Lung (tissue), 12 donors: ENCODE data around the gene RPL28. TPM values are rescaled to one million over a fixed set of nuclear protein-coding genes. Genes with fewer than 3 reads are reported as not detected.

Experiments used
- ATAC-seq: fragments of 200-7000 bp; cut with Tn5 transposase; one replicate; pipeline ENCODE4 v1.9.1; 2020; ENCODE audit warnings: moderate number of reproducible peaks; ENCODE audit not compliant: insufficient read depth, low FRiP score
- DNase-seq, 3 donors: peaks; one replicate each; pipeline ENCODE4 v3.0.0-alpha.2; 2013 to 2017
- H3K27ac ChIP-seq, 2 donors: one replicate each; pipeline ENCODE4 v1.5.1; 2013; ENCODE audit warnings: mild to moderate bottlenecking in 2 of 2, moderate library complexity in 2 of 2, control low read depth in 1 of 2, inconsistent platforms in 1 of 2, low read depth in 1 of 2, low read length in 1 of 2
- H3K27me3 ChIP-seq, 3 donors: one replicate each; pipeline ENCODE4 v1.5.1; 2013; ENCODE audit warnings: low read length in 2 of 3; ENCODE audit not compliant: control insufficient read depth in 3 of 3, insufficient read depth in 3 of 3
- H3K36me3 ChIP-seq, 4 donors: one replicate each; pipeline ENCODE4 v1.5.1; 2013; ENCODE audit warnings: low read length in 4 of 4, mild to moderate bottlenecking in 1 of 4, moderate library complexity in 1 of 4; ENCODE audit not compliant: control insufficient read depth in 4 of 4, insufficient read depth in 4 of 4
- H3K4me1 ChIP-seq, 5 donors: one replicate each; pipeline ENCODE4 v1.5.1; 2013; ENCODE audit warnings: low read length in 5 of 5, mild to moderate bottlenecking in 2 of 5, moderate library complexity in 1 of 5; ENCODE audit not compliant: control insufficient read depth in 5 of 5, insufficient read depth in 5 of 5
- H3K4me3 ChIP-seq: one replicate; pipeline ENCODE4 v1.5.1; 2013; ENCODE audit warnings: mild to moderate bottlenecking, control low read depth, moderate library complexity
- H3K9ac ChIP-seq, 2 donors: one replicate each; pipeline ENCODE4 v1.5.1; 2013; ENCODE audit warnings: low read length in 2 of 2, control low read depth in 1 of 2; ENCODE audit not compliant: insufficient read depth in 1 of 2
- H3K9me3 ChIP-seq, 4 donors: one replicate each; pipeline ENCODE4 v1.5.1; 2013; ENCODE audit warnings: low read length in 3 of 4, mild to moderate bottlenecking in 1 of 4, moderate library complexity in 1 of 4; ENCODE audit not compliant: control insufficient read depth in 4 of 4, insufficient read depth in 3 of 4
- CTCF ChIP-seq: IDR thresholded peaks from 2 replicates; pipeline ENCODE4 v1.5.1; 2012; ENCODE audit warnings: mild to moderate bottlenecking; ENCODE audit errors: control extremely low read depth, extremely low read depth
- WGBS, 2 donors: extraction: QIAGEN DNeasy Blood & Tissue Kit; methylation state at CpG; one replicate each; pipeline ENCODE4 v1.1.7; 2013; 5-methylcytosine and 5-hydroxymethylcytosine counted together
- polyA plus RNA-seq, 2 donors: library from polyadenylated mRNA; stranded (reverse); fragments of 200-250 nt; gene quantifications; one replicate each; pipeline ENCODE4 v1.2.1, GENCODE V29; 2013
- total RNA-seq, 2 donors: library from RNA; depleted of rRNA in 1 of 2; stranded (reverse); fragments of >200 nt in 1 of 2; gene quantifications; one replicate each; pipeline ENCODE4 v1.2.1, GENCODE V29; 2014 to 2021
- donor health status: control.
- donor health status: control.
- donor health status: Bipolar disorder and iron deficiency.
- donor health status: healthy.
- donor health status: DM: yes; HTN: yes; CAD: no.

Gene RPL28
- total and polyA plus RNA-seq, 4 donors = 272 to 3,086 (median 1,601) TPM

- peaks cover 8 to 31% (median 23%) of the 10 kb centered on the region in 3 donors for H3K27me3 ChIP-seq
Measured at GRCh38 chr19:55432241-55432959, 46.7 kb downstream of the RPL28 start.

GRCh38 chr19:55433292-55433691, 47.6 kb downstream of the RPL28 start:
- Histone ChIP-seq H3K4me1 (no peaks in the 10 kb centered on the region), H3K27ac (no peak overlapping the region), H3K9ac (no peak overlapping the region), H3K4me3 (no peak overlapping the region), H3K27me3 (peaks cover 8 to 32% (median 23%) of the 10 kb centered on the region in 3 donors), H3K9me3 (peaks cover 0 to 6% (median 0%) of the 10 kb centered on the region in 4 donors), H3K36me3 (no peaks in the 10 kb centered on the region)
- 13 to 15% methylated on average over 31 to 48 of the region's 48 CpGs for WGBS, 2 donors
- DNase-seq (no peak), ATAC-seq (no peak)
- no peak for TF ChIP-seq CTCF

More at GRCh38 chr19:55432241-55432959, 46.7 kb downstream of the RPL28 start:
- 84 to 88% methylated on average over 14 of the region's 14 CpGs for WGBS, 2 donors
- no peak for TF ChIP-seq CTCF
- DNase-seq (no peak), ATAC-seq (no peak)
- H3K9me3 ChIP-seq = peaks cover 0 to 6% (median 0%) of the 10 kb centered on the region in 4 donors
- H3K27ac ChIP-seq = no peak overlapping the region
- no peaks in the 10 kb centered on the region for H3K4me1 ChIP-seq
- no peaks in the 10 kb centered on the region for H3K36me3 ChIP-seq
- no peak overlapping the region for H3K9ac ChIP-seq
- no peak overlapping the region for H3K4me3 ChIP-seq

- no peak overlapping the region for H3K4me3 ChIP-seq
- ATAC-seq (no peak), DNase-seq (no peak)
- H3K9me3 ChIP-seq = peaks cover 0 to 9% (median 0%) of the 10 kb centered on the region in 4 donors
- no peak for TF ChIP-seq CTCF
- peaks cover 8 to 36% (median 25%) of the 10 kb centered on the region in 3 donors for H3K27me3 ChIP-seq
- no peak overlapping the region for H3K9ac ChIP-seq
- H3K27ac ChIP-seq = no peak overlapping the region
- no peaks in the 10 kb centered on the region for H3K36me3 ChIP-seq
- H3K4me1 ChIP-seq = no peaks in the 10 kb centered on the region
- 70 to 95% methylated on average over 4 of the region's 4 CpGs for WGBS, 2 donors
Measured at GRCh38 chr19:55434356-55434919, 48.7 kb downstream of the RPL28 start.
